Measurements from ENCODE around the gene ASF1A.

Gene ASF1A

DNA sequence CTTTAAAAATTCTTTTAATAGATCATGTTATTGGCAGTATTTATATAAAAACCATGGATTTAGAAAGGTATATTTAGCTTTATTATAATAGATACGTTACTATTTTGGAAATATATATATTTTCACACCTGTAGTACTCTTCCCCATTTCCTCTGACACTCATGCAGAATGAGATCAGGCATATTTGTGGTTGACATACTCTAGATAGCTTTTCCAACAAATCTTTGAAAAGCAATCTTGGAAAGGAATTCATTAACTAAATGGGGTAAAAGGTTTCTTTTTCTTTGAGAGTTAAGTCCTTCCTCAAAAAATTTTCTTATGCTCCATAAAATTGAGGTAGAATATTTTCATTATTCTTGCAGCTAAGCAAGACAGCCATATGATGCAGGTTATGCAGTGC lies 14.5 kb downstream of the ASF1A start:
- TF ChIP-seq, protein P1, sequence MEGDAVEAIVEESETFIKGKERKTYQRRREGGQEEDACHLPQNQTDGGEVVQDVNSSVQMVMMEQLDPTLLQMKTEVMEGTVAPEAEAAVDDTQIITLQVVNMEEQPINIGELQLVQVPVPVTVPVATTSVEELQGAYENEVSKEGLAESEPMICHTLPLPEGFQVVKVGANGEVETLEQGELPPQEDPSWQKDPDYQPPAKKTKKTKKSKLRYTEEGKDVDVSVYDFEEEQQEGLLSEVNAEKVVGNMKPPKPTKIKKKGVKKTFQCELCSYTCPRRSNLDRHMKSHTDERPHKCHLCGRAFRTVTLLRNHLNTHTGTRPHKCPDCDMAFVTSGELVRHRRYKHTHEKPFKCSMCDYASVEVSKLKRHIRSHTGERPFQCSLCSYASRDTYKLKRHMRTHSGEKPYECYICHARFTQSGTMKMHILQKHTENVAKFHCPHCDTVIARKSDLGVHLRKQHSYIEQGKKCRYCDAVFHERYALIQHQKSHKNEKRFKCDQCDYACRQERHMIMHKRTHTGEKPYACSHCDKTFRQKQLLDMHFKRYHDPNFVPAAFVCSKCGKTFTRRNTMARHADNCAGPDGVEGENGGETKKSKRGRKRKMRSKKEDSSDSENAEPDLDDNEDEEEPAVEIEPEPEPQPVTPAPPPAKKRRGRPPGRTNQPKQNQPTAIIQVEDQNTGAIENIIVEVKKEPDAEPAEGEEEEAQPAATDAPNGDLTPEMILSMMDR (IDR thresholded peaks at IDR 0.05; ENCODE audit: borderline replicate concordance, insufficient read depth, low read depth, low read length): no peak
- no peak overlapping the region for H3K4me3 ChIP-seq (ENCODE audit: low read depth, low read length)

DNA sequence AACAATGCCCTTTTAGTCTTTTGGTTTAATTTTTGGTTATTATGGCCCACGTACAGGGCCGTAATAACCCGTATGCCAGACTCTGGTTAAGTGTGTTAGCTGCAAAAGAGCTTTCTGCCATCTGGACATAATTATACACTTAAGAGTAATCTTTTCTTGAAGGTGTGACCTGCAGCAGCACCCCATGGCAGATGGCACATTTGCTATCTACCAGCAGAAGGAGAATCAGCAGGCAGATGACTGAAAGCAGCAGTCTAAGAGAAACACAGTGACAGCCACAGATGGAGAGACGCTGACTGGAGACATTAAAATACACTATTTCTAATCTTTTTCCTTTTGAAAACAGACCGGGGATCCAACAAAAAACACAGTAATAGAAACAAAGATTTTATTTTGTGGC lies 18.7 kb downstream of the ASF1A start:
- TF ChIP-seq, protein P1 (IDR thresholded peaks at IDR 0.05; ENCODE audit: borderline replicate concordance, insufficient read depth, low read depth, low read length): no peak
- no peak overlapping the region for H3K4me3 ChIP-seq (ENCODE audit: low read depth, low read length)

DNA sequence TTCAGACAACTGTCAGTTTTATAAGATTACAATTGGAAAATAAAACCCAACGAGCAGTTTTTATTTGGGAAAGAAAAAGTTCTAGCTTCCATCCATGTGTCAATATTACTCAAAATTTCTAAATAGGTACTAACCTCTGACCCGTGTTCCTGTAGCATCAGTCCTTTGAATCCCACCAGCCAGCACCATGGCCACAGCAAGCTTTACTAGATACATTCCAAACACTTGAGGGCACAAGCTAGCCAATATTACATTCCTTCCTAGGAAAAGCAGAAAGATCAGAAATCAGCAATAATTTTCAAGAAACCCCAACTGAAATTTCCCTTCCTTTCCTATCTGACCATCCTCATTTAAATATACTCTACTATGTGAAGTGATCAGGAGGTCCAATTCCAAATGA lies 19.2 kb downstream of the ASF1A start:
- TF ChIP-seq, protein P1 (IDR thresholded peaks at IDR 0.05; ENCODE audit: borderline replicate concordance, insufficient read depth, low read depth, low read length): no peak
- no peak overlapping the region for H3K4me3 ChIP-seq (ENCODE audit: low read depth, low read length)

DNA sequence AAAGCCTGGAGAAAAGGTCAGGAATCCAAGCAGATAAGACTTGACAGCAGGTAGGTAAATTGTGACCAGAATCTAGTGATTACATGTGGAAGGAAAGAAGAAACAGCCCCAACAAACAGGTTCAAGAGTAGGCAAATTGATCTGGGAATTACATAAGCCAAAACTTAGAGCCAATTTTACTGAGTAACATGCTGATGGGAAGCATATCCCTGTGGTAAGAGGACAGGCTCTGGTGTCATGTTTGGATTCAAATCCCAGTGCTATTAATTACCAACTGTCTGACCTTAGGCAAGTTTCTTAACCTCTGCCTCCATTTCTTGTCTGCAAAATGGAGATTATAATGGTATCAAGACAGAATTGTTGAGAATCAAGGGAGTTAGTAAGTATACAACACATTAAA lies 20.6 kb downstream of the ASF1A start:
- TF ChIP-seq, protein P1 (IDR thresholded peaks at IDR 0.05; ENCODE audit: borderline replicate concordance, insufficient read depth, low read depth, low read length): no peak
- no peak overlapping the region for H3K4me3 ChIP-seq (ENCODE audit: low read depth, low read length)

DNA sequence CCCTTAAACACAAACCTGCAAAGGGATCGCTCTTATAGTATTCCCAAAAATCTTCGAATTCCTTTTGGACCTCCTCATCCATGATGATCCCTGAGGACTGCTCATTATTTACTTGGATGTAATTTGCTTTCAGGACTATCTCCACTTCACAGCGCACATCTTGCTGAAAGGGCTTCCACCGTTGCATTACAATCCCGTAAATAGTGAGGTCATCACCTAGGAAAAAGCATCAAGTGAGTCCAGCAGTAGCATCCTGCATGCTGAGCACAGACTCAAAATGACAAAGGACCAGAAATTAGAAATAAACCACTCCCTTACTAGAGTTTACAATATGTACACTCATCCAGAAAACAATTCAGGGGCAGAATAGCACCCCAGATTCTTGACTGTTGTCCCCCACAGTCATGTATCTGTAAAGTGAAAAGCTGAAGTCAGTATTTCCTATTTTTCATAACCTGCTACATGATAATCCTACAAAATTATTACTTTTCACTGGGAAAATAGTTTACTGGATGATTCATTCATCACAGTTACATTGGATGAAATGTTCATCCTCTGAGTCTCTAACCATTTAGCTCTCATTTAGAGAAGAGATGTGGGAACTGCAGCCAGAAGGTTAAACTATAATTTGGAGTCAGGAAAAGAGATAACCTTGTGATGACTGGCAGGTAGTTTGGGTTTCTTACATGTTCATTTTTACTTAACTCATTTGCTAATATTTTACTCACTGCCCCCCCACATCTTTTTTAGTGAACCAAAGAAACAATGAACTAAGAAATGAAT lies 23.8 kb downstream of the ASF1A start:
- TF ChIP-seq, protein P1 (IDR thresholded peaks at IDR 0.05; ENCODE audit: borderline replicate concordance, insufficient read depth, low read depth, low read length): no peak
- no peak overlapping the region for H3K4me3 ChIP-seq (ENCODE audit: low read depth, low read length)

DNA sequence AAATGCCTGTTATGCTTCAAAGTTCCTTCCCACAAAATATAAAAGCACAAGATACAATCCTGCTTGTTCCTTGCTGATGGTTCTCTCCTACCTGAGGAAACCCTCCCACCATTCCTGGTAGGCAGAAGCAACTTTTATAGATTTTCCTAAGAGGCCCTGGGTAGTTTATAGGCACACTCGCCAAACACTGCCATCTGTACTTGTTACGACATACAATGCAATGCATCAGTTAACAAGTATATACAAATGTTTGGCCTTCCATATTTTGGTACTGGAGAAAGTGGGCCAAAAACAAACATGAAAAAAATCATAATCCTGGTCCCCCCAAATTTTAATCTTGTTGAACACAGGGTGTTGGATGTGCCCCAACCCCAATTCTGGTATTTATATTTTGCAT lies 24.4 kb downstream of the ASF1A start:
- TF ChIP-seq, protein P1 (IDR thresholded peaks at IDR 0.05; ENCODE audit: borderline replicate concordance, insufficient read depth, low read depth, low read length): no peak

DNA sequence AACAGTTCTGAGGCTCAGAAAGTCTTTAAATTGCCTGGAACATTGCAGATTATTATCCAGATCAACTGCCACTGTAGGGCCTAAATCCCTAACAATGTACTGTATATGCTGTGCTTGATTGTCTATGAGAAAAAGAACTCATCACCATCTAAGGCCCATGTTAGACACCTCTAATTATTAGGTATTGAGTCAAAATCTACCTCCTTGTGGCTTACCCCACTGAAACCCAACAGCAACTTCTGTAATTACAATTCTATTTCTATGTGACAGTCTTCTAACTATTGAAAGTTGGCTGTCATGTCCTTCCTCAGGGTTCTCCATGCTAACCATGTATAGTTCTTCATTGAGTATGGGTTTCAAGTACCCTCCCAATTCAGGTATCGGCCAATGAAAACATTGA lies 27.1 kb downstream of the ASF1A start:
- H3K4me3 ChIP-seq (ENCODE audit: low read depth, low read length): no peak overlapping the region
- TF ChIP-seq, protein P1 (IDR thresholded peaks at IDR 0.05; ENCODE audit: borderline replicate concordance, insufficient read depth, low read depth, low read length): no peak

More for the DNA sequence above, 24.4 kb downstream of the ASF1A start:
- no peak overlapping the region for H3K4me3 ChIP-seq (ENCODE audit: low read depth, low read length)

All from GM12875 (cell line).